SK-N-SH (cell line): Measurements from ENCODE around the gene TRIM50. TPM values are rescaled to one million over a fixed set of nuclear protein-coding genes. Genes with fewer than 3 reads are reported as not detected.
A peak's percentile ranks its signal among the peaks of the same experiment; 100 is the strongest.
"Not testable (repeated sequence)": the region's sequence is repeated elsewhere in the genome, so short reads cannot be mapped to it uniquely, and the experiment has no call there.

Experiments
- CTCF ChIA-PET: fragments of 300-600, 350-600 bp; formaldehyde crosslinking; extraction: SDS; loops from one replicate; lab custom pipeline; 2021; lab: Yijun Ruan, JAX
- POLR2A ChIA-PET: fragments of 350-600 bp; sonication (Branson Sonifier 250); formaldehyde crosslinking; extraction: SDS; loops from one replicate; lab custom pipeline; 2020; ENCODE audit warnings: antibody characterized with exemption, inconsistent platforms; lab: Yijun Ruan, JAX
- DNase-seq: peaks from one replicate; pipeline ENCODE4 v3.0.0; 2012
- H2AFZ ChIP-seq: fragments of 200-600 bp; sonication (generic); 2 replicates; pipeline ENCODE4 v1.8.1; 2016; ENCODE audit warnings: antibody characterized with exemption, mild to moderate bottlenecking, low read depth
- H3F3A ChIP-seq: fragments of 200-600 bp; sonication (generic); replicated peaks from 2 replicates; pipeline ENCODE3; 2016; ENCODE audit warnings: antibody characterized with exemption, mild to moderate bottlenecking; ENCODE audit not compliant: insufficient read depth
- H3K27ac ChIP-seq, 2 experiments: fragments of 200-500 bp in 1 of 2; fragments of 200-600 bp in 1 of 2; sonication (Bioruptor generic) in 1 of 2; sonication (generic), shearing (Covaris generic) in 1 of 2; 2 replicates each; pipeline versions ENCODE4 v1.5.1 to v1.6.1; 2014 to 2016; ENCODE audit warnings: low read depth in 2 of 2, inconsistent platforms in 1 of 2, low read length in 1 of 2, mild to moderate bottlenecking in 1 of 2, mixed read lengths in 1 of 2
- H3K27me3 ChIP-seq: fragments of 200-600 bp; sonication (generic), shearing (Covaris generic); 2 replicates; pipeline ENCODE4 v1.6.1; 2016; ENCODE audit warnings: mixed run types; ENCODE audit not compliant: insufficient read depth
- H3K36me3 ChIP-seq, 2 experiments: fragments of 200-500 bp in 1 of 2; fragments of 200-600 bp in 1 of 2; sonication (Bioruptor generic) in 1 of 2; sonication (generic) in 1 of 2; replicated peaks in 1 of 2; 2 replicates each; pipeline versions ENCODE3 to v1.5.1; 2014 to 2016; ENCODE audit warnings: low read length in 1 of 2, mild to moderate bottlenecking in 1 of 2; ENCODE audit not compliant: insufficient read depth in 2 of 2, control insufficient read depth in 1 of 2
- H3K4me1 ChIP-seq, 2 experiments: fragments of 200-500 bp in 1 of 2; fragments of 200-600 bp in 1 of 2; sonication (Bioruptor generic) in 1 of 2; sonication (generic), shearing (Covaris generic) in 1 of 2; 2 replicates each; pipeline versions ENCODE4 v1.5.1 to v1.6.1; 2014 to 2016; ENCODE audit warnings: low read depth in 1 of 2, low read length in 1 of 2, mixed run types in 1 of 2; ENCODE audit not compliant: insufficient read depth in 2 of 2, control insufficient read depth in 1 of 2
- H3K4me2 ChIP-seq: fragments of 200-600 bp; sonication (generic), shearing (Covaris generic); 2 replicates; pipeline ENCODE4 v1.6.1; 2017; ENCODE audit warnings: mixed run types
- H3K4me3 ChIP-seq, 2 experiments: fragments of 200-500 bp in 1 of 2; fragments of 200-600 bp in 1 of 2; sonication (Bioruptor generic) in 1 of 2; sonication (generic), shearing (Covaris generic) in 1 of 2; 2 replicates each; pipeline versions ENCODE4 v1.5.1 to v1.8.1; 2014 to 2016; ENCODE audit warnings: low read depth in 2 of 2, inconsistent platforms in 1 of 2, low read length in 1 of 2, mild to moderate bottlenecking in 1 of 2, mixed read lengths in 1 of 2, moderate library complexity in 1 of 2
- H3K79me2 ChIP-seq: fragments of 200-600 bp; sonication (generic); 2 replicates; pipeline ENCODE4 v1.8.1; 2017; ENCODE audit warnings: mild to moderate bottlenecking; ENCODE audit not compliant: insufficient read depth
- H3K9ac ChIP-seq: fragments of 200-600 bp; sonication (generic); 2 replicates; pipeline ENCODE4 v1.6.1; 2017; ENCODE audit warnings: mixed run types
- H3K9me2 ChIP-seq: fragments of 200-600 bp; sonication (generic); 2 replicates; pipeline ENCODE4 v1.6.1; 2017; ENCODE audit warnings: mixed run types
- H3K9me3 ChIP-seq: fragments of 200-600 bp; sonication (generic); 2 replicates; pipeline ENCODE4 v1.6.1; 2017; ENCODE audit warnings: mixed run types, mild to moderate bottlenecking, moderate library complexity
- H4K20me1 ChIP-seq: fragments of 200-600 bp; sonication (generic); 2 replicates; pipeline ENCODE4 v1.6.1; 2017; ENCODE audit warnings: mild to moderate bottlenecking, mixed run types; ENCODE audit not compliant: insufficient read depth
- CTCF ChIP-seq: fragments of 200-600 bp; sonication (generic); IDR thresholded peaks from 2 replicates; pipeline ENCODE4 v1.6.1; 2017; ENCODE audit warnings: antibody characterized with exemption, mild to moderate bottlenecking, moderate library complexity
- TAF1 ChIP-seq: IDR thresholded peaks from 2 replicates; pipeline ENCODE4 v1.6.1; 2012; ENCODE audit warnings: low read depth, mild to moderate bottlenecking, low read length, moderate library complexity, borderline replicate concordance
- WGBS: methylation state at CpG from one replicate; pipeline ENCODE4 v1.1.6; 2017; ENCODE audit warnings: low lambda C conversion rate; 5-methylcytosine and 5-hydroxymethylcytosine counted together
- polyA plus RNA-seq, 3 experiments: library from polyadenylated mRNA; depleted of rRNA; stranded (reverse); fragments of >200 nt; gene quantifications; 2 replicates each; pipeline ENCODE4 v1.2.3, GENCODE V29; 2012

The TRIM50 gene
- polyA plus RNA-seq, 1 of the 3 experiments (the other 2 are of a cell fraction), result not detected

GRCh38 chr7:73303546-73303945, 24.3 kb downstream of the TRIM50 start:
- CTCF ChIA-PET, result no interaction called here
- 89% methylated on average over 26 of the region's 26 CpGs for WGBS

GRCh38 chr7:73302846-73303245, 25.0 kb downstream of the TRIM50 start:
- H3K4me1 ChIP-seq, H3F3A ChIP-seq, H3K27ac ChIP-seq, H2AFZ ChIP-seq, POLR2A ChIA-PET, DNase-seq, H4K20me1 ChIP-seq, CTCF ChIA-PET, H3K27me3 ChIP-seq, H3K9me2 ChIP-seq, H3K9me3 ChIP-seq, H3K4me3 ChIP-seq, H3K4me2 ChIP-seq, H3K9ac ChIP-seq: not testable (repeated sequence)
- Histone ChIP-seq H3K79me2 (peaks cover 14% of the 10 kb centered on the region; the same call in 1 of the 2 replicates), H3K36me3 (peaks cover 10 to 27% of the 10 kb centered on the region in 2 experiments)
- WGBS, result 98% methylated on average over 8 of the region's 10 CpGs

More at GRCh38 chr7:73303546-73303945, 24.3 kb downstream of the TRIM50 start:
- DNase-seq, result no peak
- no peak overlapping the region for H3K27ac ChIP-seq
- H3K79me2 ChIP-seq, result peaks cover 21% of the 10 kb centered on the region; the same call in 1 of the 2 replicates
- no peaks in the 10 kb centered on the region for H3F3A ChIP-seq
- no peaks in the 10 kb centered on the region for H3K9me3 ChIP-seq
- no peaks in the 10 kb centered on the region for H3K9me2 ChIP-seq
- H2AFZ ChIP-seq, result no peak overlapping the region
- no peaks in the 10 kb centered on the region for H3K27me3 ChIP-seq
- peaks cover 10 to 27% of the 10 kb centered on the region in 2 experiments for H3K36me3 ChIP-seq
- H4K20me1 ChIP-seq, result no peaks in the 10 kb centered on the region
- H3K4me3 ChIP-seq, result no peak overlapping the region
- POLR2A ChIA-PET, result no interaction called here
- H3K4me2 ChIP-seq, result no peak overlapping the region
- no peak for TF ChIP-seq TAF1
- H3K9ac ChIP-seq, result no peak overlapping the region
- peaks cover 0 to 8% of the 10 kb centered on the region in 2 experiments; a peak in 1 of 4 replicates for H3K4me1 ChIP-seq

GRCh38 chr7:73301108-73301507, 26.8 kb downstream of the TRIM50 start:
- H3K27ac ChIP-seq, POLR2A ChIA-PET, H3F3A ChIP-seq, H3K4me1 ChIP-seq, H3K4me2 ChIP-seq, H3K9me3 ChIP-seq, H3K27me3 ChIP-seq, H3K9me2 ChIP-seq, H3K4me3 ChIP-seq, H4K20me1 ChIP-seq, H3K9ac ChIP-seq, H3K79me2 ChIP-seq, H2AFZ ChIP-seq, CTCF ChIA-PET, DNase-seq: not testable (repeated sequence)
- TF ChIP-seq CTCF, result 0 out of 2 replicates have a peak, but pooled peaks have one; percentile 14
- peaks cover 5 to 22% of the 10 kb centered on the region in 2 experiments for H3K36me3 ChIP-seq
- 92% methylated on average over 5 of the region's 14 CpGs for WGBS

DNA sequence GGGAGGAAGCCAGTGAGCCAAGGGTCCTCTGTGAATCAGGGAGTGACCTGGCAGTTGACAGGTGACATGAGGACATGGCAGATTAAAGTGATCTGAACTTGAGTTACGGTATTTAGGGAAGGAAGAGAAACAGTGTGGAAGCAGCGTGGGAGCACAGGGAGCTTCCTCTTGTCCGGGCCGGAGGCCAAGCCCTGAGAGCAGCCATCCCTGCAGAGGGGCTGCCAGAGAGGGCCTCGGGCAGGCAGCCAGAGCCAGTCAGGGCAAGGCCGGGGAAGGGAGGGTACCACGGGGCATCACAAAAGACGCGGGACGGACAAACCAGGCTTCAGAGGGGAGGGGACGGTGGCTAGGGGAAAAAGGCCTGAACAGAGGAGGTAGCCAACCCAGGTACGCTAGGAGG, 28.1 kb downstream of the TRIM50 start:
- DNase-seq, H4K20me1 ChIP-seq, POLR2A ChIA-PET, H3K9me2 ChIP-seq, H3F3A ChIP-seq, H3K27me3 ChIP-seq, H3K4me1 ChIP-seq, H2AFZ ChIP-seq, H3K4me2 ChIP-seq, H3K79me2 ChIP-seq, H3K4me3 ChIP-seq, H3K9ac ChIP-seq, H3K27ac ChIP-seq, CTCF ChIA-PET, H3K9me3 ChIP-seq: not testable (repeated sequence)
- H3K36me3 ChIP-seq, result peaks cover 0 to 17% of the 10 kb centered on the region in 2 experiments
- 65% methylated on average over 8 of the region's 12 CpGs for WGBS

- CTCF ChIA-PET, H3K9me2 ChIP-seq, H3K27me3 ChIP-seq, DNase-seq, H4K20me1 ChIP-seq, POLR2A ChIA-PET, H3K9ac ChIP-seq, H3K4me1 ChIP-seq, H3K4me3 ChIP-seq, H3K79me2 ChIP-seq, H3K36me3 ChIP-seq, H3K4me2 ChIP-seq, H2AFZ ChIP-seq, H3K9me3 ChIP-seq, H3F3A ChIP-seq, H3K27ac ChIP-seq: not testable (repeated sequence)
- 91% methylated on average over 18 of the region's 27 CpGs for WGBS
These were observed 30.2 kb downstream of the TRIM50 start for GRCh38 chr7:73297706-73298105.

DNA sequence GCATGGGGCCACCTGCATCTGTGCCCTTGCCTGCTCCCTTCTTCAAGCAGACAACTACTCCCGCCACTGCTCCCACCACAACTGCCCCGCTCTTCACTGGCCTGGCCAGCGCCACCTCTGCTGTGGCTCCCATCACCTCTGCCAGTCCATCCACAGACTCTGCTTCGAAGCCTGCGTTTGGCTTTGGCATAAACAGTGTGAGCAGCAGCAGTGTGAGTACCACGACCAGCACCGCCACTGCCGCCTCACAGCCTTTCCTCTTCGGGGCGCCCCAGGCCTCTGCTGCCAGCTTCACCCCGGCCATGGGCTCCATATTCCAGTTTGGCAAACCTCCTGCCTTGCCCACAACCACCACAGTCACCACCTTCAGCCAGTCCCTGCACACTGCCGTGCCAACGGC, 30.6 kb downstream of the TRIM50 start:
- H3K27me3 ChIP-seq, H3K4me1 ChIP-seq, H3K27ac ChIP-seq, H4K20me1 ChIP-seq, H3K4me3 ChIP-seq, POLR2A ChIA-PET, H3K79me2 ChIP-seq, H3K36me3 ChIP-seq, H3K4me2 ChIP-seq, DNase-seq, H3F3A ChIP-seq, H3K9me2 ChIP-seq, CTCF ChIA-PET, H3K9ac ChIP-seq, H3K9me3 ChIP-seq, H2AFZ ChIP-seq: not testable (repeated sequence)
- WGBS, result no CpG with 5 or more reads among the region's 13 CpGs
